Stimulated activated CD4-positive, alpha-beta T cell treated with anti-CD3 and anti-CD28 coated beads, Interleukin-2, amount 100 ng/mL, for 24 hours (primary cell): ENCODE results near the gene TTC23.

Experiments used
- DNase-seq, 2 donors: peaks; one replicate each; pipeline ENCODE4 v3.0.0-alpha.2; 2020

Gene TTC23

GRCh38 chr15:99099661-99100060 lies 149.7 kb downstream of the TTC23 start:
- DNase-seq = no peak

GRCh38 chr15:99098991-99099390 lies 150.4 kb downstream of the TTC23 start:
- no peak for DNase-seq

- no peak for DNase-seq
These were observed 151.0 kb downstream of the TTC23 start for GRCh38 chr15:99098426-99098825.

GRCh38 chr15:99097441-99098410 lies 151.7 kb downstream of the TTC23 start:
- no peak for DNase-seq

- DNase-seq = no peak
These were observed 152.4 kb downstream of the TTC23 start for GRCh38 chr15:99096894-99097426.

GRCh38 chr15:99096173-99096893 lies 153.0 kb downstream of the TTC23 start:
- DNase-seq = no peak

GRCh38 chr15:99095626-99096025 lies 153.8 kb downstream of the TTC23 start:
- DNase-seq = no peak

GRCh38 chr15:99092554-99093172 lies 156.7 kb downstream of the TTC23 start:
- no peak for DNase-seq

GRCh38 chr15:99090938-99091337 lies 158.4 kb downstream of the TTC23 start:
- no peak for DNase-seq

GRCh38 chr15:99090011-99090699 lies 159.2 kb downstream of the TTC23 start:
- no peak for DNase-seq

- DNase-seq = no peak
These were observed 161.9 kb downstream of the TTC23 start for GRCh38 chr15:99087405-99087943.

GRCh38 chr15:99086327-99086667 lies 163.1 kb downstream of the TTC23 start:
- no peak for DNase-seq
